GM21619 (cell line): ENCODE measurements around the gene TBL1XR1.
"Not testable (repeated sequence)": the region's sequence is repeated elsewhere in the genome, so short reads cannot be mapped to it uniquely, and the experiment has no call there.

ENCODE experiments used
- ATAC-seq: cut with Tn5 transposase; IDR thresholded peaks from one replicate; pipeline ENCODE4 v1.9.1; 2021; ENCODE audit not compliant: unreplicated experiment

Gene TBL1XR1

DNA sequence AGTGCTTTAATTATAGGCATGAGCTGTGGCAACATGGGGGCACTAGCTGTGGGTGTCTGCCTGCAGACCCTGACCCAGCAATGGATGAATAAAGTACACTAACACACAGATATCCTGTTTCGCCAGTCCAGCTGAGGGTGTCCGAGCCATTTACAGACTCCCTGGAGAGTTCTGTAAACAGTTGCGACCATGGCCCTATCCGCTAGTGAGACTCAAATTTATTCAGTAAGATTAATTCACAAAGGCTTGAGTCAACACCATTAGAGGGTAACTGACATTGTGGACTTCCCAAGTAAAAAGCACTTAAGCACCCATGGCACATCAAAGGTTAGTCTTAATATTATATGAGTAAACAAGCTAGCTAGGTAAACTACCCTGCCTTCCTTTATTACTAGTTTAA lies 161.6 kb downstream of the TBL1XR1 start:
- no peak for ATAC-seq

DNA sequence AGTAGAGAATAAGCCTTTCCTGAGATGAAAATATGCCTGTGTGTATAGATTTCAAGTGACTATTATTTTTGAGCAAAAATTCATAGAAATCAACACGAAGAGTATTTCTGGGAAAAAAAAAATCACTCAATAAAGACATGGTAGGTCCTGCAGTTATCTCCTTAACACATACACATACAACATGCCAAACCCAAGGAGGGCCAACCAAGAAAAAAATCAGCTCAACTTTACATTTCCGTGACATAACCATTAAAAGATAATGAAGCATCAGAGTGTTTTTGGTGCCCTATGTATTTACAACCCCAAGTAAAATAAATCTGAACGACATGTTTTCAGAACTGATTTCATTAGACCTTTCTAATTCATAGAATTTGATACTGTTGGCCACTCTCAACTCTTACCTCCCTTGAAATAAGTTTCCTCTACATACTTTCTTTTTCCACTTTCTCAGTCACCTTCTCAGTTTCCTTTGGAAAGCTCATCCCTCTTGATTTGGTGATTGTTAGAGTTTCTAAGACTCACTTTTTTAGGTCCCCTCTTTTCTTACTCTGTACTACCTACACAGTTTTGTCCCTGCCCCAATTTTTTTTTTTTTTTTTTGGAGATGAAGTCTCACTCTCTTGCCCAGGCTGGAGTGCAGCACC lies 162.3 kb downstream of the TBL1XR1 start:
- ATAC-seq, result no peak

DNA sequence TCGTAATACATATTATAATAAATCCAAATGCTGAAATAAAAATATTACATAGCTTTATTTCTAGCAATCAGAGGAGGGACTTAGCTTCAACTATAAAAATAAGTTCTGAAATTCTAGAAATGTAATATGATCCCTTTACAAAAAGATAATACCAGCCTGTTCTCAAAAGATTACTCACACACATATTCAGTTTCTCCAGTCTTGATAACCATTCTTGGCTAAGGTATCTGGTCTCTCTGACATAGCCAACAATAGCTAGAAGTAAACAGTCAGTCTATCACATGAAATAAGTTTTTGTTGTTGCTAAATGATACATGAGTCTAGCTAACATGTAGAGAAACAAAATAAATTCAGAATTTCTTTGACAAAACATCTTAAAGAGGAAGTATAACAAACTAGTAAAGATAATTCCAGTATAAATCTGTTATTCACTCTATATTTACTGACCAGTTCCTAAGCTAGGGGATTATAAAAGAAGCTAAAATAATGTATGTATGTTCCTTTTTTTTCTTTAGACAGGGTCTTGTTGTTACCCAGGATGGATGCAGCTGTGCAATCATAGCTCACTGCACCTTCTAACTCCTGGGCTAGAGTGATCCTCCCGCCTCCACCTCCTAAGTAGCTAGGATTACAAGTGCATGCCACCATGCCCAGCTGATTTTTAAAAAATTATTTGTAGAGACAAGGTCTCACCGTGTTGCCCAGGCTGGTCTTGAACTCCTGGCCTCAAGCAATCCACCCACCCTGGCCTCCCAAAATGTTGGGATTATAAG lies 170.6 kb downstream of the TBL1XR1 start:
- no peak for ATAC-seq

DNA sequence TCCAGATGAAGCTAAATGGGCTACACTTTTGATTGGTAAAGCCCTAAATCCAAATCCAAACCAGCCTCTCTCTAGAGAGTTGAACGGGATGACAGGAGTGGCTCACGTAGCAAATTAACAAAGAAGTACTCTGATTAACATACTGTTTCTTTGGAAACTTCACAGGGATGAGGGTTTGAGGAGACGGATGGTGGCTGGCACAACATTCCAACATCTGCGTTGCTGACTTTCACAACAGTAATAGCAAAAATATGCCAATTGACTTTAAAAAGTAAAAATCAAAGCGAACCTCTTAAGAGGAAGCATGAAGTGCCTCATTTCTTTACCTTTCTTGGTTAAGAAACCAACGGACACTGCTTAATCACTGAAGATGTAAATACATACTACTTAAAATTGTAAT lies 181.4 kb downstream of the TBL1XR1 start:
- no peak for ATAC-seq

DNA sequence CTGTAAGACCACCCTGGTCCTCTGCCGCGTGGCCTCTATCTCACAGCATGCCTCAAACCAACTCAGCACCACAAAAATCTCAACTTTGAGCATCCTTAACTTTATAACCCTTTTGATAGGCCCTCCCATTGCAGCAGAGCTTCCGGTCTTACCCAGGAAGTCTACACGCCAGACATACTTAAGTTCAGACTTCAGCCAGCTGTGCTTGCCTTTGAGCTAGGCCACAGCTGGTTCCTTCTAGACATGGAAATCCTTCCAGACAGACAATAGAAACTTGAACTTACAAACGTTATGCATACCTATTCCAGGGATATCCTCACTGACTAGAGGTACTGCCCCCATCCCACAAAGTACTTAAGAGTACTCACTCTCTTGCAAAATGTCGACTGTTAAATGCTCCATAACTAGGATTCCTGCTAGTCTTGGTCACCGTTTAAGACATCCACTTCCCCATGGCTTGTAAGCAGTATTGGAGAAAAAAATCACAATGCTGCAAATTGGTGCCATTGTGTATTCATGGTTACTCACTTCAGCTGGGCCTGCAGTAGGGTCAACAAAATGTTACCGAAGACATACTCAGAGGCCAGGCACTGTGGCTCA lies 183.5 kb downstream of the TBL1XR1 start:
- no peak for ATAC-seq

DNA sequence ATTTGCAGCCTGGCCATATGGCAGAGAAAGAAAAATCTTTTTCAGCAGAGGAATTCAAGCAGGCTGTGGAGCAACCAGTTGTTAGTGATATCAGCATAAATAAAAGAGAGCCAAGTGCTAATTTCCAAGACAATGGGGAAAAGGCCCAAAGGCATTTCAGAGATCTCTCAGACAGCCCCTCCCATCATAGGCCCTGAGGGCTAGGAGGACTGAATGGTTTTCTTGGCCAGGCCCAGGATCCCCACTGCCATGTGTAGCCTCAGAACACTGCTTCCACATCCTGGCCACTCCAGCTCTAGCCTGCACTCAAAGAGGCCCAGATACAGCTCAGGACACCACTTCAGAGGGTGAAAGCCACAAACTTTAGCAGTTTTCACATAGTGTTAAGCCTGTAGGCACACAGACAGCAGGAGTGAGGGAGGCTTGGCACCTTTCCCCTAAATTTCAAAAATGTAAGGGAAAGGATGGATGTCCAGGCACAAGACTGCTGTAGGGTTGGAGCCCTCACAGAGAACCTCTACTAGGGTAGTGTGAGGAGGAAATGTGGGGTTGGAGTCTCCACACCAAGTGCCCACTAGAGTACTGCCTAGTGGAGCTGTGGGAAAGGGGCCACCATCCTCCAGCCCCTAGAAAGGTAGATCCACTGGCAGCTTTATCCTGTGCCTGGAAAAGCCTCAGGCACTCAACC lies 191.4 kb downstream of the TBL1XR1 start:
- no peak for ATAC-seq

DNA sequence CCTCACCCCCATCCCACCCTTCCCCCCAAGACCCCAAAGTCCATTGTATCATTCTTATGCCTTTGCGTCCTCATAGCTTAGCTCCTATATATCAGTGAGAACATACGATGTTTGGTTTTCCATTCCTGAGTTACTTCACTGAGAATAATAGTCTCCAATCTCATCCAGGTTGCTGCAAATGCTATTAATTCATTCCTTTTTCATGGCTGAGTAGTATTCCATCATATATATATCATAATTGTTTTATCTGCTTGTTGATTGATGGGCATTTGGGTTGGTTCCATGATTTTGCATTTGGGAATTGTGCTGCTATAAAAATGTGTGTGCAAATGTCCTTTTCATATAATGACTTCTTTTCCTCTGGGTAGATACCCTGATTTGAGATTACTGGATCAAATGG lies 197.1 kb downstream of the TBL1XR1 start:
- not testable (repeated sequence) for ATAC-seq

DNA sequence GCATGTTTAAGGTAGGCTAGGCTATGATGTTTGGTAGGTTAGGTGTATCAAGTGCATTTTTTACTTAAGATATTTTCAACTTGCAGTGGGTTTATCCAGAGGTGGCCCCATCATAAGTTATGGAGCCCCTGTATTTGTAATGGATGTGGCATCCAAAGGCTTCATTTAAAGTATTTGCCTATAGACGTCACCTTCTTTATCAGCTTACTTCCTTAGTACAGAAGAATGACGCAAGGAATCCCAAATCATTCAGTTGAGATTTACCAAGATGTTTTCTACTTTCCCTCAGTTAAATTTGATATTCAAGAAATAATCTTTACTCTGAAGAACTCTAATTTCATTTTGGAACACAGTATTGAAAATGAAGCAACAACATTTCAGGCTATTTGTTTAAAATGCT lies 201.3 kb downstream of the TBL1XR1 start:
- no peak for ATAC-seq

DNA sequence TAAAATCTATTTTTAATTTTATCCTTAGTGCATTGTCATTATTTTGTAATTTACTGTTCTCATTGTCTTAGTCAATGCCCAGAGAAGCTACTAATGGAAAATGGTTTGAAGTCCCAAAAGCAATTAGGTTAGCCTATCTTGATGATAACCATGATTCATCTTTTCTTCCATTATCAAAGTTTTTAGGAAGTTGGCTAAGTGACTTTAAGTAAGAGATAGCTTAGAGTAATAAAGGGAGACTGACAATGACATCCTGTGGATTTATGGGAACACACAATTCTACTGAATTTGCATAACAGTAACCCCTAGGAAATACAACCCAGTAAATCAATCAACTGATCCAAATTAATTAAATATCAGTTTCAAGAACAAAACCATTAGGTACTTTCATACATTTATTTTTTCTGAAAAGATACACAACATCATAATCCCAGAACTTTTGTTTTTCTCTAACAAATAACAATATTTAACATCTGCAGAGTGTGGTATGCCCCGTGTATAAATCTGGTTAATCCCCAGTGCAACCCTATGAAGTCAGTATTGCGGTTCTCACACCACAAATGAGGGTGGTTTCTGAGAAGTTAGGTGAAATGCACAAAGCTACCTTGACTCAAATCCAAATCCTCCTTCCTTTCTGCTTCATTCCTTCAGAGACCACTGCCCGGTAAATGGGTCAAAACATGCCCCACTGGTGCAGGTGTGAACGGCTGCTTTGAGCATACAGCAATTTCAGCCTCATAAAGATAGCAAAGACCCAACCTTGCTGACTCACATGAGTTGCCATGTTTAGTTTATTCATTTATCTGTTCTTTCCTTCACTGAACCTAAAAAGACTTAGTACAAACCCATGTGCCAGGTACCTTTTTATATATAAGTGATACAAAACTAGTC lies 202.1 kb downstream of the TBL1XR1 start:
- ATAC-seq, result no peak

DNA sequence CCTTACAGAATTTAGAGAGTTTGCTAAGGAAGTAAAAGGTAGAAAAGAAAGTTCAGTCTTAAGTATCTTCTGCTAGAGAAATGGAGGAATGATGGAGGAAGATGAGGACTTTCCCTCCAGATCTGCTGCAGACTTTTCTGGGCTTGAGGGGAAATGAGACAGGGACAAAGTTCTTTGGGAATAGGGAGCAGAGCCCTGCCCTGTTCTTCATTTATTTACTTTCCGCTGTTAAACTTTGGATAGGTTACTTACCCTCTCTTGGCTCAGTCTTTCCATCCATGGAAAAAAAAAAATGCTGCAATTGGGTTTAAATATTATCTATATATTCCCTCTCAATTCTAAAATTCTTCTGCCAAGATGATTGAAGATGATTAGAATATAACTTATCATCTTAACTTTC lies 202.9 kb downstream of the TBL1XR1 start:
- ATAC-seq, result no peak

DNA sequence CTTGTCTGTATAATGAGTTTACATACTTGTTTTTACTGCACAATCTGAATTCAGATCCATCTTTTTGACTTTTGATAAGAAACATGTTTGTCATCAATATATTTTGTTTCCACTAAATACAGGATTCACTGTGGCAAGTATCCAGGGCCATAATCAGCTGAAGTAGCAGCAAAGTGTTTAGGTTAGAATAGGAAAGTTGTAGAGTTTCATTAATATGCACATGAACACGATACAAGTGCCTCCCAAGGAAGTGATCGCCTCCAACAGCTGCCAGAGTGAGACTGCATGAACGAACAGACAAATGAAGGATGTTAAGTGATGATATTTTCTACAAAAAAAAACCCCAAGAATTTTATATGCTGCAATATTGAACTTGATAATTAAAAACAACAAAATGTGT lies 204.3 kb downstream of the TBL1XR1 start:
- no peak for ATAC-seq

DNA sequence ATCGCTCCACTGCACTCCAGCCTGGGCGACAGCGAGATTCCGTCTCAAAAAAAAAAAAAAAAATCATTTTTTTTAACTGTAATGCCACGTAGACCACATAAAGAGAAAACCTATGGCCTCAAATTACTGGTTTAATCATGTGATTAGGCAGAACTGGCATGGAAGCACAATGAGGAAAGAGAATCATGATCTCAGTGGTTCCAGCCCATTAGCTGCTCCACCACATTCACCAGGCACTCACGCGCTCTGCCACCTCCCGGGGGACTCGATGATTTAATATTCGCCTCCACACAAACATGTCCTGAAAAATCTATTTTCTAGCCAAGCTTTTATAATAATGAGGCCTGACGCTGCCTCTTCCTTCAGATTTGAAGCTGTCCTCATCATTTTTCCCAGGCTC lies 204.7 kb downstream of the TBL1XR1 start:
- no peak for ATAC-seq

DNA sequence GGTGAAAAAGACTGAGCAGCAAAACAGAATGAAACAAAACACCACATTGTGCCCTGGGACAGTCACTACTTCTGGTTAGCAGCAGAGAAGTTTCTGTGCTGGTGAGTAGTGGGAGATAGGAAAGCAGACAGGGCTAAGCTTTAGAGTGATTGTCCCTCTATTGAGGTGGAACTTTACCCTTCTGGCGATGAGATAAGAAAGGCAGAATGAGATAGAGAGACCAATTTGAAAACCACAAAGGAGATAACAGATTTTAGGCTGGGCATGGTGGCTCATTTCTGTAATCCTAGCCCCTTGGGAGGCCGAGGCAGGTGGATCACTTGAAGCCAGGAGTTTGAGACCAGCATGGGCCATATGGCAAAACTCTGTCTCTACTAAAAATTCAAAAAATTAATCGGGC lies 208.5 kb downstream of the TBL1XR1 start:
- ATAC-seq, result no peak

DNA sequence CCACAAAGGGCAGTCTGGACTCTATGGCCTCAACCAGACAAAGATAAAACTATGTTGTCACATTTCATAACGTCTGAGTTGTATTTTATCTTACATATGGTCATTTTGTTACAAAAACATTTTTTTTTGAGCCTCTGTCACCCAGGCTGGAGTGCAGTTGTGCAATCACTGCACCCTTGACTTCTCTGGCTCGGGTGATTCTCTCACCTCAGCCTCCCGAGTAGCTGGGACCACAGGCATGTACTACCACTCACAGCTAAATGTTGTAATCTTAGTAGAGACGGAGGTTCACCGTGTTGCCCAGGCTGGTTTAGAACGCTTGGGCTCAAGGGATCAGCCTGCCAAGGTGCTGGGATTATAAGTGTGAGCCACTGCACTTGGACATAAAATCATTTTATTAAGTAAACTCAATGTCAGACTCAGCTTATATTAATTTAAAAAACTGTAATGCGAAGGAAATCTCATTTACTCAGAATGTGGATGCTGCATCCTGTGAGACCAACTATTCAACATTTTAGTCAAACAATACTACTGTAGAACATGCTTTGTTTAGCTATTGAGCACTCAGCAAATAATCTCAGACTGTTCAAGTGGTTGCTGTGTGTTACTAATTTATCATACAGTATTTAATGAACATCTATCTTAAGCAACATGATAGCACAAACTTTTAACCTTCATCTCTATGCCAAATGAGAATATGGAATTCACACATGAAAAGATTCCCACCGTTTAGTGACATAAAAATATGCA lies 209.2 kb downstream of the TBL1XR1 start:
- ATAC-seq, result no peak

DNA sequence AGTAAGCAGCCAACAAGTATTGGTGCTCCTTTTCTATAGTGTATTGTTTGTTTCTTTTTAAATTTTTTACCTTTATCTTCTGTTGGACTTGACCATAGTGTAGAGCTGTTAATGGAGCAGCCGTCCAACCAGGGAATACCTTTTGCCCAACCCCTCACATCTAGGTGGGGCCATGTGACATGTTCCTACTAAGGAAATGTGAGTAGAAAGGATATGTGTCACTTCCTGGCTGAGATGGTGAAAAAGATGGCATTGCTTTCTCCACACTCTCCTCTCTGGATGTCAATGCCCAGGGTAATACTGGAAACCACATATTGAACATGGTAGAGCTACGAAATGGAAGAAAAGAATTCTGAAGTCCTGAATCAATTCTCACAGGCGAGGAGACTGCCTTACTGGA lies 218.8 kb downstream of the TBL1XR1 start:
- no peak for ATAC-seq

DNA sequence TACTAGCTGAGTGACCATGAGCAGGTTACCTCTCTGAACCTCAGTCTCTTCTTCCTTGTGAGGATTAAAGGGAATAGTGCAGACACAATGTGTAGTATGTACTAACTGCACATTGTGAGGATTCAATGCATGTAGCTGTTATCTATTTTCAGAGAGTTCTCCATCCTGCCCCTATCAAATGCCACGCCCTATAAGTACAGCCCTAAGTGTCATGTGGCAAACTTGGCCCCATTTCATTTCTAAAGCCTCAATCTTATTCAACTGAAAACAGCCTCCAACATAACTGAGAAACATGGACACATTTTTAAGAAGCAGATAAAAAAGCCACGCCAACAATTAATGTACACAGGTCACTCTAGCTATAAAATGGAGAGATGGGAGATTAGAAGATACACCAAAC lies 220.0 kb downstream of the TBL1XR1 start:
- no peak for ATAC-seq

DNA sequence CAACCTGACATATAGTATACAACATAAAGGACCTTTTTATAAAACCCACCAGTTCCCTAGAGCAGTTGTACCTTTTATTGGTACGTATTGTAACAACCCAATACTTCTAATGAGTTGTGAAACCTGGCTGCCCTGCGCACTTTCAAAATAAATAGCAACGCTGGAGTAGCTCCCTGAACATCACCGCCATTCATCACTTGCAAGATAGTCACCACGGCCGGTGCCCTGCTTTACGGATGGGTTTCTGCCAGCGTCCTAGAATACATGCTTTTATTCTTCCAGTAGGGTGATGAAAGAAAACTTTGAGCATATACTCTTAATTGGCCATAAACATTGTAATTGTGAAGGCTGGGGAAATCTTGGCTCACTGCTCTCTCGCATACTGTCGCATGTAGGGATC lies 220.7 kb downstream of the TBL1XR1 start:
- no peak for ATAC-seq

DNA sequence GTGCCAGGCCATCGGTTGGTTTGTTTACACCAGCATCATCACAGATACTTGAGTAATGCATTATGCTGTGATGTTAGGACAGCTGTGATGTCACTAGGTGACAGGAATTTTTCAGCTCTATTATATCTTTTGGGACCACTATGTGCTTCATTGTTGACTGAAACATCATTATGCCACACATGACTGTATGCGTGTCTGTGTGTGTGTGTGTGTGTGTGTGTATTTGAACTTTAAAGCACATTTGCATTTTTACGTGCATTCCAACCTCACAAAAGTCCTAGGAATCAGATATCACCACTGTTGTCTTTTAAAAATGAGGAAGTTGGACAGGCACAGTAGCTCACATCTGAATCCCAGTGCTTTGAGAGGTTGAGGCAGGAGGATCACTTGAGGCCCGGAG lies 223.0 kb downstream of the TBL1XR1 start:
- no peak for ATAC-seq

DNA sequence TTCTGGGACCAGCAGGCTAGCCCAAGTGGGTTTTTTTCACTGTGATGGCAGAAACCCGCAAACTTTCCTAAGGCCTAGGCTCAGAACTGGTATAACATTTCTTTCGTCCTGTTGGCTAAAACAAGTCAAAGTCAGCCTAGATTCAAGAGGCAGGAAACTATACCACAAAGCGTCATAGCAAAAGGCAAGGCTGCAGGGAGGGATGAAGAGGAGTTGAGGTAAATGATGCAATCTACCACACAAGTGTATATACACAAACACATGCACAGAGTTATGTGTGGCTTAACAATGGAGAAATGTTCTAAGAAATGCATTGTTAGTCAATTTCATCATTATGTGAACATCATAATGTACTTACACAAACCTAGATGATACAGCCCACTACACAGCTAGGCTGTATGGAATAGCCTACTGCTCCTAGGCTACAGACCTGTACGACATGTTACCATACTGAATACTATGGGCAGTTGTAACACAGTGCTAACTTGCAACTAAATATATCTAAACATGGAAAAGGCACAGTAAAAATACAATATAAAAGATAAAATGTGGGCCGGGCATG lies 225.6 kb downstream of the TBL1XR1 start:
- ATAC-seq, result no peak

DNA sequence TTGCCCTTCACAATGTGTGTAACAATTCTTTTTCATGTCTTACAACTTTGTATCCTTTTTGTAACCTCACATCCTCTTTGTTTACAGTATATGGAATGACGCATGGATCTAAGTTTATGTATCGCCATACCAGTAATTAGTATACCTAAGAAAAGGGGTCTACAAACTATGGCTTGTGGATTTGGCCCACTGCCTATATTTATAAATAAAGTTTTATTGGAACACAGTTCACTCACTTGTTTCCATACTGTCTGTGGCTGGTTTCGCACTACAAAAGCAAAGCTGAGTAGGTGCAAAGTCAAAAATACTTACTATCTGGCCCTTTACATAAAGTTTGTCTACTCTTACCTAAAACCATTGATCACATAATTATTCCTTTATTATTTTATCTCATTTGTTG lies 226.5 kb downstream of the TBL1XR1 start:
- ATAC-seq, result no peak
